GM12891 (cell line): Measurements from ENCODE around the gene PIN1.
"Not testable (repeated sequence)": the region's sequence is repeated elsewhere in the genome, so short reads cannot be mapped to it uniquely, and the experiment has no call there.

Experiments used
- POLR2A ChIP-seq: IDR thresholded peaks from 2 replicates; pipeline ENCODE4 v1.6.1; 2011; ENCODE audit warnings: low read depth, low read length, control low read depth
- POLR2AphosphoS5 ChIP-seq: IDR thresholded peaks from 2 replicates; pipeline ENCODE4 v1.6.1; 2011; ENCODE audit warnings: low read depth, low read length, control low read depth
- POU2F2 ChIP-seq: IDR thresholded peaks from 2 replicates; pipeline ENCODE4 v1.6.1; 2011; ENCODE audit warnings: low read depth, mild to moderate bottlenecking, control low read depth, low read length, moderate library complexity
- SPI1 ChIP-seq: IDR thresholded peaks from 2 replicates; pipeline ENCODE4 v1.6.1; 2011; ENCODE audit warnings: low read depth, low read length, control low read depth
- TAF1 ChIP-seq: IDR thresholded peaks from 2 replicates; pipeline ENCODE4 v1.6.1; 2011; ENCODE audit warnings: low read depth, low read length, control low read depth

DNA sequence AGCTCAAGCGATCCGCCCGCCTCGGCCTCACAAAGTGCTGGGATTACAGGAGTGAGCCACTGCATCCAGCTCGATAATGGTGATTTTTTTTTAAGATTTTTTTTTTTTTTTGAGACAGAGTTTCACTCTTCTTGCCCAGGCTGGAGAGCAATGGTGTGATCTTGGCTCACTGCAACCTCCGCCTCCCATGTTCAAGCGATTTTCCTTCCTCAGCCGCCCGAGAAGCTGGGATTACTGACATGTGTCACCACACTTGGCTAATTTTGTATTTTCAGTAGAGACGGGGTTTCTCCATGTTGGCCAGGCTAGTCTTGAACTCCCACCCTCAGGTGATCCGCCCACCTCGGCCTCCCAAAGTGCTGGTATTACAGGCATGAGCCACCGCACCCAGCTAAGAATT is 46.5 kb upstream of the PIN1 start:
- not testable (repeated sequence) for TF ChIP-seq TAF1, POLR2A, POLR2AphosphoS5, SPI1, POU2F2
